ENCODE data around the gene RPGRIP1.

Gene RPGRIP1

GRCh38 chr14:21308132-21308478, 28.2 kb downstream of the RPGRIP1 start:
- DNase-seq (ENCODE audit: low read depth) = no peak
- TF ChIP-seq CTCF (IDR thresholded peaks at IDR 0.05; ENCODE audit: insufficient read depth, low read depth, low read length, missing control alignments) = no peak
- peak overlapping the region; percentile 52 for H3K4me3 ChIP-seq (ENCODE audit: low read length)

GRCh38 chr14:21308479-21309237, 28.8 kb downstream of the RPGRIP1 start:
- TF ChIP-seq CTCF (IDR thresholded peaks at IDR 0.05; ENCODE audit: insufficient read depth, low read depth, low read length, missing control alignments) = no peak
- peak; percentile 97 for DNase-seq (ENCODE audit: low read depth)
- H3K4me3 ChIP-seq (ENCODE audit: low read length) = peak overlapping the region; percentile 52

GRCh38 chr14:21309238-21309636, 29.4 kb downstream of the RPGRIP1 start:
- peak overlapping the region; percentile 35 for H3K4me3 ChIP-seq (ENCODE audit: low read length)
- no peak for DNase-seq (ENCODE audit: low read depth)
- no peak for TF ChIP-seq CTCF (IDR thresholded peaks at IDR 0.05; ENCODE audit: insufficient read depth, low read depth, low read length, missing control alignments)

- DNase-seq (ENCODE audit: low read depth) = no peak
- no peak overlapping the region for H3K4me3 ChIP-seq (ENCODE audit: low read length)
- TF ChIP-seq CTCF (IDR thresholded peaks at IDR 0.05; ENCODE audit: insufficient read depth, low read depth, low read length, missing control alignments) = no peak
These were observed 30.1 kb downstream of the RPGRIP1 start for GRCh38 chr14:21309956-21310355.

GRCh38 chr14:21311614-21312013, 31.7 kb downstream of the RPGRIP1 start:
- DNase-seq (ENCODE audit: low read depth) = no peak
- H3K4me3 ChIP-seq (ENCODE audit: low read length) = no peak overlapping the region
- no peak for TF ChIP-seq CTCF (IDR thresholded peaks at IDR 0.05; ENCODE audit: insufficient read depth, low read depth, low read length, missing control alignments)

GRCh38 chr14:21313512-21313911, 33.6 kb downstream of the RPGRIP1 start:
- no peak for DNase-seq (ENCODE audit: low read depth)
- TF ChIP-seq CTCF (IDR thresholded peaks at IDR 0.05; ENCODE audit: insufficient read depth, low read depth, low read length, missing control alignments) = no peak
- no peak overlapping the region for H3K4me3 ChIP-seq (ENCODE audit: low read length)

GRCh38 chr14:21317398-21317797, 37.5 kb downstream of the RPGRIP1 start:
- no peak for DNase-seq (ENCODE audit: low read depth)
- no peak for TF ChIP-seq CTCF (IDR thresholded peaks at IDR 0.05; ENCODE audit: insufficient read depth, low read depth, low read length, missing control alignments)
- H3K4me3 ChIP-seq (ENCODE audit: low read length) = no peak overlapping the region
